Islet of Langerhans (tissue), 1 donor: ENCODE results near the gene SPATA3.

Experiments used
- FAIRE-seq: peaks from one replicate; lab custom pipeline; 2011; peaks lifted over from hg19 to GRCh38; lab: Jason Lieb, UNC

SPATA3 gene

GRCh38 chr2:231050018-231050901 lies 54.3 kb downstream of the SPATA3 start:
- FAIRE-seq = no peak

GRCh38 chr2:231051116-231051515 lies 55.2 kb downstream of the SPATA3 start:
- FAIRE-seq = no peak

- FAIRE-seq = no peak
Measured at GRCh38 chr2:231052494-231053451, 56.9 kb downstream of the SPATA3 start.

GRCh38 chr2:231053846-231054245 lies 57.9 kb downstream of the SPATA3 start:
- no peak for FAIRE-seq

GRCh38 chr2:231056453-231057416 lies 60.8 kb downstream of the SPATA3 start, which contains the start of gene PSMD1:
PSMD1 (plus strand) TSS chr2:231056867; CDS start chr2:231057026, 159 bp downstream.
- no peak for FAIRE-seq

- no peak for FAIRE-seq
Measured at GRCh38 chr2:231057590-231057989, 61.7 kb downstream of the SPATA3 start.
